Measurements from ENCODE around the gene C6orf47. TPM values are rescaled to one million over a fixed set of nuclear protein-coding genes. Genes with fewer than 3 reads are reported as not detected.
A peak's percentile ranks its signal among the peaks of the same experiment; 100 is the strongest.

Gene C6orf47
- total RNA-seq, 1 donor from 2014 or later: 21.5 TPM

DNA sequence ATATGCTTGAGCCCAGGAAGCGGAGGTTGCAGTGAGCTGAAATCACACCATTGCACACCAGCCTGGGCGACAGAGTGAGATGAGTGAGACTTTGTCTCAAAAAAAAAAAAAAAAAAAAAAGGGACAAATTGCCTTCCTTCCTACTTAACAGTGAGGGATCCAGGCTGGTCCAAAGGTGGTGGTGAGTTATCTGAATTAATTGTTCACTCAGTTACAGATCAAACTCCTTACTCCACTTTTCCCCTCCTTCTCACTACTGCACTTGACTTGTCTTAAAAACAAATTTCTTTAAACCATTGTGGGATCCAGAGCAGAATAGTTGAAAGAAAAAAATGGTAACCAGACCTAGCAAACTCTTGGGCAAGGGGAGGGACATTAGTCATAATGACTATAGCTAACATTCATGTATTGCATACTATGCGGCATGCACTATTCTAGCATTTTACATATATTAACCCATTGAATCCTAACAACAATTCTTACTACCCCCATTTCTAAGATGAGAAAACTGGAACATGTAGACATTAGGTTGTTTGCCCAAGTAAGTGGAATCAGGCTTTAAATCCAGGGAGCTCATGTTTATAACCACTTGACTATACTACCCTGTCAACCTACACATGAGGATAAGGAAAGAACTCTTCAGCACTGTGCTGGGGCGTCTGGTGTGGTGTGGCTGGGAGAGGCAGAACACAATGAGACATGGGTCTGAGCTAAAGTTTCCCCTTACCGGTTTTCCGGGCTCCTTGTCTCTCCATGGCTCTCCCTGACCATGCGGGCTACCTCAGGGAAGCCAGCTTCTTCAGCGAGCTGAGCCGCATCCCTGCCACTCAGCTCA lies 2.8 kb upstream of the C6orf47 start:
- Mint-ChIP-seq H3K36me3 (ENCODE audit: unreplicated experiment) (peaks cover 18% of the 10 kb centered on the region), H3K27me3 (ENCODE audit: unreplicated experiment) (no peaks in the 10 kb centered on the region), H3K27ac (ENCODE audit: unreplicated experiment) (peak overlapping the region; percentile 96), H3K4me3 (ENCODE audit: unreplicated experiment) (peak overlapping the region; percentile 95), H3K4me1 (ENCODE audit: unreplicated experiment) (peaks cover 64% of the 10 kb centered on the region), H3K9me3 (ENCODE audit: unreplicated experiment) (no peaks in the 10 kb centered on the region)
- TF ChIP-seq CTCF (IDR thresholded peaks at IDR 0.05): no peak
- DNase-seq (ENCODE audit: extremely low spot score, unreplicated experiment): no peak

DNA sequence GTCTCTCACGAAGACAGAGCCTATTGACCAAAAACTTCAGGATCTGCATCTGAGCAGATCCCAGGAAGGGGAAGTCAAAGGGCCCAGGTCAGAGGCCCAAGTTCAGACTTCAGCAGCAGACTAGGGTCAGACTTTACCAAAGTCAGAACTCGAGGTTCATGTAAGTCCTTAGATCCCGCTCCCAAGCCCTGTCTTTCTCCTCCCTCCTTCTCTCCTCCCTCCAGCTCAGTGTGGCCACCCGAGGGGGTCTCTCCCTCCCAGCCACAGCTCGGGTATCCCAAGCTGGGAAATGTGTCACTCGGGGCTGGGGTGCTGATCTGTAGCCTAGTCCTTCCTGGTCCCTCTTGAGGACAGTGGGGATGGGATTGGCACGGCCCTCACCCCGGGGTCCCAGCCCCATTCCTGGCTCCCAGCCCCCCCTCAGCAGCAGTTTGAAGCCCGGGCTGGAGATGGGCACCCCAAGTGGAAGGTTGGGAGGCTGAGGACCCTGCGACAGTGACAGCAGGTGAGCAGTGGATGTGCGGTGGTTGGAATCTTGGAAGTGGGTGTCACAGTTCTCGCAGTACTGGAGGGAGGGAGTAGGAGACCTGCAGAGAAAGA lies 1.6 kb upstream of the C6orf47 start:
- H3K36me3 Mint-ChIP-seq (ENCODE audit: unreplicated experiment): peaks cover 12% of the 10 kb centered on the region
- H3K4me3 Mint-ChIP-seq (ENCODE audit: unreplicated experiment): peak overlapping the region; percentile 44
- H3K9me3 Mint-ChIP-seq (ENCODE audit: unreplicated experiment): no peaks in the 10 kb centered on the region
- H3K4me1 Mint-ChIP-seq (ENCODE audit: unreplicated experiment): peaks cover 66% of the 10 kb centered on the region
- no peaks in the 10 kb centered on the region for H3K27me3 Mint-ChIP-seq (ENCODE audit: unreplicated experiment)
- peak overlapping the region; percentile 41 for H3K27ac Mint-ChIP-seq (ENCODE audit: unreplicated experiment)
- no peak for DNase-seq (ENCODE audit: extremely low spot score, unreplicated experiment)
- TF ChIP-seq CTCF (IDR thresholded peaks at IDR 0.05): no peak

- Mint-ChIP-seq H3K4me1 (ENCODE audit: unreplicated experiment) (peaks cover 61% of the 10 kb centered on the region), H3K27ac (ENCODE audit: unreplicated experiment) (peak overlapping the region; percentile 92)
- no peak for TF ChIP-seq CTCF (IDR thresholded peaks at IDR 0.05)
Measured at GRCh38 chr6:31661262-31662123, 915 bp upstream of the C6orf47 start.

GRCh38 chr6:31659649-31660380 lies 763 bp downstream of the C6orf47 start:
- Mint-ChIP-seq H3K27ac (ENCODE audit: unreplicated experiment) (peak overlapping the region; percentile 84), H3K4me1 (ENCODE audit: unreplicated experiment) (peaks cover 54% of the 10 kb centered on the region), H3K4me3 (ENCODE audit: unreplicated experiment) (peak overlapping the region; percentile 82), H3K36me3 (ENCODE audit: unreplicated experiment) (peaks cover 15% of the 10 kb centered on the region), H3K9me3 (ENCODE audit: unreplicated experiment) (no peaks in the 10 kb centered on the region), H3K27me3 (ENCODE audit: unreplicated experiment) (no peaks in the 10 kb centered on the region)
- no peak for DNase-seq (ENCODE audit: extremely low spot score, unreplicated experiment)
- TF ChIP-seq CTCF (IDR thresholded peaks at IDR 0.05): no peak

More at GRCh38 chr6:31661262-31662123, 915 bp upstream of the C6orf47 start:
- DNase-seq (ENCODE audit: extremely low spot score, unreplicated experiment): no peak
- H3K9me3 Mint-ChIP-seq (ENCODE audit: unreplicated experiment): no peaks in the 10 kb centered on the region
- H3K4me3 Mint-ChIP-seq (ENCODE audit: unreplicated experiment): peak overlapping the region; percentile 82
- H3K36me3 Mint-ChIP-seq (ENCODE audit: unreplicated experiment): peaks cover 12% of the 10 kb centered on the region
- H3K27me3 Mint-ChIP-seq (ENCODE audit: unreplicated experiment): no peaks in the 10 kb centered on the region

All from osteocyte (in vitro differentiated cells).